Transverse colon (tissue), 4 donors: Measurements from ENCODE around the gene GFAP. TPM values are rescaled to one million over a fixed set of nuclear protein-coding genes. Genes with fewer than 3 reads are reported as not detected.

ENCODE experiments used
- DNase-seq: peaks from one replicate; pipeline ENCODE4 v3.0.0-alpha.2; 2019
- H3K27ac ChIP-seq, 4 donors: fragments of 200-600 bp; sonication (generic); 2 replicates each; pipeline ENCODE4 v1.5.1; 2016 to 2018; ENCODE audit warnings: inconsistent platforms in 4 of 4
- H3K27me3 ChIP-seq: fragments of 200-600 bp; sonication (generic); 2 replicates; pipeline ENCODE4 v1.5.1; 2017; ENCODE audit warnings: inconsistent platforms
- H3K36me3 ChIP-seq, 4 donors: fragments of 200-600 bp; sonication (generic); 2 replicates each; pipeline ENCODE4 v1.5.1; 2017 to 2019; ENCODE audit warnings: inconsistent platforms in 4 of 4
- H3K4me1 ChIP-seq, 4 donors: fragments of 200-600 bp; sonication (generic); 2 replicates each; pipeline ENCODE4 v1.5.1; 2017 to 2020; ENCODE audit warnings: inconsistent platforms in 4 of 4
- H3K4me3 ChIP-seq, 4 donors: fragments of 200-600 bp; sonication (generic); 1 replicate in 1 of 4; 2 replicates in 3 of 4; pipeline versions ENCODE4 v1.5.1 to v1.6.1; 2017 to 2019; ENCODE audit warnings: inconsistent platforms in 4 of 4
- H3K9me3 ChIP-seq, 2 donors: fragments of 200-600 bp; sonication (generic); 2 replicates each; pipeline ENCODE4 v1.5.1; 2017 to 2019; ENCODE audit warnings: inconsistent platforms in 2 of 2
- EP300 ChIP-seq: sonication (generic); formaldehyde crosslinking; IDR thresholded peaks from one replicate; pipeline ENCODE4 v1.6.1; 2017; ENCODE audit warnings: antibody characterized with exemption, low read depth
- POLR2A ChIP-seq: fragments of 450-650 bp; IDR thresholded peaks from one replicate; pipeline ENCODE4 v1.6.1; 2016; ENCODE audit warnings: antibody characterized with exemption, mild to moderate bottlenecking, moderate library complexity
- POLR2AphosphoS5 ChIP-seq, 3 donors: sonication (generic); formaldehyde crosslinking; IDR thresholded peaks; one replicate each; pipeline ENCODE4 v1.6.1; 2016; ENCODE audit warnings: antibody characterized with exemption in 3 of 3
- WGBS, 2 donors: methylation state at CpG; one replicate each; pipeline ENCODE4 v1.1.5; 2018; ENCODE audit warnings: low coverage in 1 of 2; 5-methylcytosine and 5-hydroxymethylcytosine counted together
- in situ Hi-C, 4 donors: fragments of 200-750 bp; cut with MboI; loops; one replicate each; pipeline versions ENCODE4 v1.15.0 to v1.15.1; 2017; ENCODE audit warnings: low sequenced_read_pairs in 3 of 4, low pct_ligation_motif_present in 1 of 4, low pct_unique_long_range_greater_than_20kb in 1 of 4
- intact Hi-C: fragments of 100-400 bp; cut with DNase I; formaldehyde crosslinking; loops from one replicate; pipeline ENCODE4 v1.15.1; 2023; ENCODE audit warnings: low total_unique reads
- total RNA-seq, 4 donors: library from RNA; depleted of rRNA; stranded (reverse); fragments of >200 nt; gene quantifications; one replicate each; pipeline ENCODE4 v1.1.0, GENCODE V29; 2016
- TF ChIP-seq, protein P1 (sequence below), 5 experiments: fragments of 200-600 bp in 3 of 5; fragments of 450-650 bp in 2 of 5; sonication (generic) in 3 of 5; IDR thresholded peaks; 1 replicate in 2 of 5; 2 replicates in 3 of 5; pipeline ENCODE4 v1.5.1; 2016 to 2017; ENCODE audit warnings: antibody characterized with exemption in 5 of 5, inconsistent platforms in 3 of 5, mild to moderate bottlenecking in 2 of 5, moderate library complexity in 1 of 5

Gene GFAP
- total RNA-seq, 4 donors from 2014 or later, result 0.68 TPM; not detected in 3

DNA sequence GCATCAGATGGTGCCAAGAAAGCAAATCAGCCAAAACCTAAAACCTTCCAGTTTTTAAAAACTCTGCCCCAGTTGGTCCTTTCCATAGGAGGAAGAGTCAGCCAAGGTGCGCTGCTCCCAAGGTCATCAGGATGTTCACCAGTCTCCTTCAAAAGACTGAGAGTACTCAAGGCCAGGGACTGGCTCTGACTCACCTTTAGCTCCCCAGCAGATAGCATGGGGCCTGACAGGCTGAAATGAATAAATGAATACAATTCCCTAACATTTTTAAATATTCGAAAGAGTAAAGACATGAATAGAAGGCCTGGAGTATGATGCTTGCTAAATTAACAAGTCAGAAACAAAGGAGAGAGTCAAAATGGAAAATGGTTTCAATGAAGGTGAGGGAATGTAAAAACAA is 35.2 kb downstream of the GFAP start:
- DNase-seq, result no peak
- in situ Hi-C loops (no loop called here), intact Hi-C loops (loop anchor here (5.0 kb wide), 1 partner anchor 108 kb away; no protein-coding TSS in a partner anchor)
- Histone ChIP-seq H3K4me3 (no peak overlapping the region), H3K27me3 (no peaks in the 10 kb centered on the region), H3K9me3 (no peaks in the 10 kb centered on the region), H3K4me1 (no peaks in the 10 kb centered on the region), H3K27ac (no peak overlapping the region), H3K36me3 (peaks cover 0 to 80% (median 31%) of the 10 kb centered on the region in 4 donors)
- no peak for TF ChIP-seq EP300
- no peak for TF ChIP-seq POLR2A
- 95 to 100% methylated on average over 1 to 2 of the region's 2 CpGs for WGBS, 2 donors

DNA sequence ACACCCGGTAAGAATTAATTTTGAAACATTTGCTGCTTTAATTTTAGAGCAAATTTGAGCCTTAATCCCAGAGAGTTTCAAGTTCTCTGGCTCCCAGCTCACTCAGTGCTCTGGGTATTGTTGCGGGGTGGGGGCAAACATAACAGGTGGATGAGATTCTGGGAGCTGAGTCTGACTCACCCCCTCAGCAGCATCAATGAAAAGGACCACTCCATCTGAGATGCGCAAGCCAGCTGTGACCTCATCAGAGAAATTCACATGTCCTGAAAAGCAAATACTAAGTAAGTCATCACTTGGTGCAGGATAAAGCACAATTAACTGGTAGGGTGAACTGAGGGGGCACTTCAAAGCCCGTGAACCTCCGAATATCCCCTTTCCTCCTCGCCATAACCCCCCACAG is 35.9 kb downstream of the GFAP start:
- intact Hi-C loops, result no loop called here

DNA sequence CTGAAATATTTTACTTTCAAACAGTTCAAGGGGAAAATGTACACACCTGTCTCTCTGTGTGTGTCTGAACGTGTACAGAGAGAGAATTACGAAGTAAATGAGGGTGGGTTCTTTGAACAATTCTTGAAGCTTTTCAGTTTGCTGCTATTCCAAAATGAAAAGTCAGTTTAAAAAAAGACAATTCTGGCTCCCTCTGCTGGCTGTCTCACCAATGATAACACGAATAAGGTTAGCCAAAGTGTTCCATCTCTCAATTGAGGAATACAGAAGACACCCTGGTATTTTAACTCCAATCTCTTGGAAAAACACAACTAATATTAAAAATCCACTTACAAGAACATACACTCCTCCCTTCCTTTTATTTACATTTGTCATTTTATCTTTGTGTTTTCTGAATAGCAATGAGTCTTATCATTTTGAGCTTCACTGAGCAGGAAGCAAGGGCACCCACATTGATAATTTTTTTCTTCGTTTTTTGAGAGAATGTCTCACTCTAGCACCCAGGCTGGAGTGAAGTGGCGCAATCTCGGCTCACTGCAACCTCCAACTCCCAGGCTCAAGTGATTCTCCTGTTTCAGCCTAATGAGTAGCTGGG is 36.6 kb downstream of the GFAP start:
- Histone ChIP-seq H3K36me3 (peaks cover 0 to 71% (median 28%) of the 10 kb centered on the region in 4 donors), H3K4me1 (no peaks in the 10 kb centered on the region), H3K4me3 (no peak overlapping the region), H3K27me3 (no peaks in the 10 kb centered on the region), H3K27ac (no peak overlapping the region), H3K9me3 (no peaks in the 10 kb centered on the region)
- TF ChIP-seq EP300, result no peak
- TF ChIP-seq, protein P1, sequence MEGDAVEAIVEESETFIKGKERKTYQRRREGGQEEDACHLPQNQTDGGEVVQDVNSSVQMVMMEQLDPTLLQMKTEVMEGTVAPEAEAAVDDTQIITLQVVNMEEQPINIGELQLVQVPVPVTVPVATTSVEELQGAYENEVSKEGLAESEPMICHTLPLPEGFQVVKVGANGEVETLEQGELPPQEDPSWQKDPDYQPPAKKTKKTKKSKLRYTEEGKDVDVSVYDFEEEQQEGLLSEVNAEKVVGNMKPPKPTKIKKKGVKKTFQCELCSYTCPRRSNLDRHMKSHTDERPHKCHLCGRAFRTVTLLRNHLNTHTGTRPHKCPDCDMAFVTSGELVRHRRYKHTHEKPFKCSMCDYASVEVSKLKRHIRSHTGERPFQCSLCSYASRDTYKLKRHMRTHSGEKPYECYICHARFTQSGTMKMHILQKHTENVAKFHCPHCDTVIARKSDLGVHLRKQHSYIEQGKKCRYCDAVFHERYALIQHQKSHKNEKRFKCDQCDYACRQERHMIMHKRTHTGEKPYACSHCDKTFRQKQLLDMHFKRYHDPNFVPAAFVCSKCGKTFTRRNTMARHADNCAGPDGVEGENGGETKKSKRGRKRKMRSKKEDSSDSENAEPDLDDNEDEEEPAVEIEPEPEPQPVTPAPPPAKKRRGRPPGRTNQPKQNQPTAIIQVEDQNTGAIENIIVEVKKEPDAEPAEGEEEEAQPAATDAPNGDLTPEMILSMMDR (IDR thresholded peaks at IDR 0.05), result peak; percentile 45 to 53 (median 48)
- DNase-seq, result no peak
- WGBS, 2 donors, result 56 to 69% methylated on average over 5 to 6 of the region's 6 CpGs
- intact Hi-C loops, result no loop called here
- in situ Hi-C loops, result no loop called here

More for the DNA sequence above, 35.9 kb downstream of the GFAP start:
- no peaks in the 10 kb centered on the region for H3K9me3 ChIP-seq
- WGBS, 2 donors, result 78 to 83% methylated on average over 3 to 6 of the region's 6 CpGs
- no peak for DNase-seq
- peaks cover 0 to 77% (median 29%) of the 10 kb centered on the region in 4 donors for H3K36me3 ChIP-seq
- no peak overlapping the region for H3K4me3 ChIP-seq
- no peak overlapping the region for H3K27ac ChIP-seq
- in situ Hi-C loops, result no loop called here
- H3K27me3 ChIP-seq, result no peaks in the 10 kb centered on the region
- TF ChIP-seq POLR2AphosphoS5 (IDR thresholded peaks at IDR 0.05) (no peak), EP300 (no peak), POLR2A (no peak)
- TF ChIP-seq, protein P1 (IDR thresholded peaks at IDR 0.05), result no peak
- no peaks in the 10 kb centered on the region for H3K4me1 ChIP-seq

DNA sequence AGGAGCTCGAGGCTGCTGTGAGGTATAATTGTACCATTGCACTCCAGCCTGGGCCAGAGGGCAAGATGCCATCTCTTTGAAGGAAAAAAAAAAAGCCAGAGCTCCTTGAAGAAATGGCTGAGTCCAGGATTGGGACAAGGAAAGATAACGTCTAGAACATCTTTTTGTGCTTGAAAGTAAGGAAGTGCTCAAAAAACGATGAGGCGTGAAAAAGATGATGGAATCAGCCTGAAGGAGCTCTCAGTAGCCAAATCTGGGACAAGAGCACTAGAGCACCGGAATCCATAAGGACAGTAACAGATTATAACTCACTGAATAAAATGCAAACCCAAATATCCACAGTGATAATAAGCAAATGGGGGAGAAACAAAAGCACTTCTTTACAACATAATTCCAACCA is 38.2 kb downstream of the GFAP start:
- 87 to 88% methylated on average over 5 of the region's 5 CpGs for WGBS, 2 donors
- Histone ChIP-seq H3K9me3 (no peaks in the 10 kb centered on the region), H3K4me1 (peaks cover 0 to under 1% (median 0%) of the 10 kb centered on the region in 4 donors), H3K36me3 (peaks cover 0 to 61% (median 25%) of the 10 kb centered on the region in 4 donors), H3K27ac (no peak overlapping the region), H3K4me3 (no peak overlapping the region), H3K27me3 (no peaks in the 10 kb centered on the region)
- intact Hi-C loops, result no loop called here
- TF ChIP-seq, protein P1 (IDR thresholded peaks at IDR 0.05), result no peak
- no peak for TF ChIP-seq EP300
- TF ChIP-seq POLR2A, result no peak
- TF ChIP-seq POLR2AphosphoS5 (IDR thresholded peaks at IDR 0.05), result no peak
- DNase-seq, result no peak
- in situ Hi-C loops, result no loop called here

DNA sequence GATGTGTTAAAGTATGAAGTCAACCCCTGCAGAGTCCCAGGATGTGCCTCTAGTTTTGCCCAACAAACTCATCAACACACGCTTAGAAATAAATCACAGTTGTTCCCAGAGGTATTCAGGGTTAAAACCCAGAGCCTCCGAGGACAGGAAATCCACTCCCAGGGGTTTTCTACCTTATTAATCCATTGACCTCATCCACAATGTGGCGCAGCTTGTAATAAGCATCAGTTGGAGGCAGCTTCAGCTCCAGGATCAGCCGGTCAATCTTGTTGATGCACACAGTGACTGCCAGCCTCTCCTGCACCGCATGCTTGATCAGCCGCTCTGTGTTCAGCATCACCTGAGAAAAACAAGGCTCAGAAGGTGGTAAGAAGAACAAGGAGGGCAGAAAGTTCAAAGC is 39.5 kb downstream of the GFAP start:
- Histone ChIP-seq H3K4me3 (no peak overlapping the region), H3K4me1 (peaks cover 0 to 4% (median 0%) of the 10 kb centered on the region in 4 donors), H3K27me3 (no peaks in the 10 kb centered on the region), H3K36me3 (peaks cover 0 to 63% (median 22%) of the 10 kb centered on the region in 4 donors), H3K27ac (no peak overlapping the region), H3K9me3 (no peaks in the 10 kb centered on the region)
- WGBS, 2 donors, result 91 to 100% methylated on average over 4 to 6 of the region's 6 CpGs
- in situ Hi-C loops (no loop called here), intact Hi-C loops (no loop called here)
- TF ChIP-seq, protein P1 (IDR thresholded peaks at IDR 0.05), result no peak
- TF ChIP-seq POLR2A (no peak), EP300 (no peak), POLR2AphosphoS5 (IDR thresholded peaks at IDR 0.05) (no peak)
- DNase-seq, result no peak
